ENCODE data around the gene PIAS4.

The PIAS4 gene

DNA sequence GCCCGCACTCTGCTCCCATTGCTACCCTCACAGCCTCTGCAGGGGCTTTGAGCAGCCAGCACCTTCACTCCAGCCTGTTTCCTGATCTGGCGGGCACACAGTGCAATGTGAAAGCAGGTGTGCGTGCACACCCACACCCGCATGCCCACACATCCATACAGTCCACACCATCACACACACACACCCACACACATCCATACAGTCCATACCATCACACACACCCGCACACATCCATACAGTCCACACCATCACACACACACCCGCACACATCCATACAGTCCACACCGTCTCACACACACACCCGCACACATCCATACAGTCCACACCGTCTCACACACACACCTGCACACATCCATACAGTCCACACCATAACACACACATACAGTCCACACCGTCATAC, 28.0 kb downstream of the PIAS4 start:
- TF ChIP-seq CTCF (conservative IDR thresholded peaks at IDR 0.05; ENCODE audit: low read depth, low read length): no peak
- no peak for DNase-seq (ENCODE audit: low read depth)
- no peak overlapping the region for H3K4me3 ChIP-seq (ENCODE audit: low read length)

DNA sequence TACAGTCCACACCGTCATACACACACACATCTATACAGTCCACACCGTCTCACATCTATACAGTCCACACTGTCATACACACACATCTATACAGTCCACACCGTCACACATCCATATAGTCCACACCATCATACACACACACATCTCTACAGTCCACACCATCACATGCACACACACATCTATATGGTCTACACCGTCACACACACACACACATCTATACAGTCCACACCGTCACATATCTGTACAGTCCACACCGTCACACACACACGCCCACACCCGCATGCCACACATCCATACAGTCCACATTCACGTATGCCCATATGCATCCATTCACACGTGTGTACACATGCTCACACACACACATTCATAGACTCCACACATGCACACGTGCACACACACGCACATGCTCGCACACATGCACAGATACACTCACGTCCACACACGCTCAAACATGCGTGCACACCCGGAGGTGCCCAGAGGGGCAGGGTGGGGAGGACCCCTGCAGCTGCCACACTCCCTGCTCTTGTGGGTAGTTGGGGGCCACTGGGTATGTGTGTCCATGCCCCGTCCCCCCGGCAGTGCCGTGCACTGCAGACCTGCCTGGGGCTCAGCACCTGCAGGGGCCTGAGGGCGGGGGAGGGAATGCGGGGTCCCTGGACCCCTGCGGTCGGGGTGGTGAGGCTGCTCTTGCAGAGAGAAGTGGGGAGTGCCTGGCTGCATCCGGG, 29.2 kb downstream of the PIAS4 start:
- DNase-seq (ENCODE audit: low read depth): no peak
- TF ChIP-seq CTCF (conservative IDR thresholded peaks at IDR 0.05; ENCODE audit: low read depth, low read length): no peak
- H3K4me3 ChIP-seq (ENCODE audit: low read length): no peak overlapping the region

DNA sequence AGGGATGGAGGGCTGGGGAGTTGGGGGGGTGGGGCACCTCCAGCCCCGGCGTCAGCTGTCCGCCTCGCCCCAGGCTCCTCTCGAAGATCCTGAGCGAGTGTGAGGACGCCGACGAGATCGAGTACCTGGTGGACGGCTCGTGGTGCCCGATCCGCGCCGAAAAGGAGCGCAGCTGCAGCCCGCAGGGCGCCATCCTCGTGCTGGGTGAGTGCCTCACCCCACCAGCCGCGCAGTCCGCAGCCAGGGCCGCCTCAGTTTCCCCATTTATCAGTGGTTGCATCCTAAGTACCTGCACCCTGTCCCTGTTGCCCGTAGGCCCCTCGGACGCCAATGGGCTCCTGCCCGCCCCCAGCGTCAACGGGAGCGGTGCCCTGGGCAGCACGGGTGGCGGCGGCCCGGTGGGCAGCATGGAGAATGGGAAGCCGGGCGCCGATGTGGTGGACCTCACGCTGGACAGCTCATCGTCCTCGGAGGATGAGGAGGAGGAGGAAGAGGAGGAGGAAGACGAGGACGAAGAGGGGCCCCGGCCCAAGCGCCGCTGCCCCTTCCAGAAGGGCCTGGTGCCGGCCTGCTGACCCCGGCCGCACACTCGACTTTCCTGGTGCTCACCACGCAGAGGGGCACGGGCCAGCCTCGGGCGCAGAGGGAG, 29.9 kb downstream of the PIAS4 start:
- no peak overlapping the region for H3K4me3 ChIP-seq (ENCODE audit: low read length)
- no peak for TF ChIP-seq CTCF (conservative IDR thresholded peaks at IDR 0.05; ENCODE audit: low read depth, low read length)

GRCh38 chr19:4038057-4038456, 30.5 kb downstream of the PIAS4 start:
- TF ChIP-seq CTCF (conservative IDR thresholded peaks at IDR 0.05; ENCODE audit: low read depth, low read length): no peak
- H3K4me3 ChIP-seq (ENCODE audit: low read length): no peak overlapping the region
- DNase-seq (ENCODE audit: low read depth): no peak

More for the DNA sequence above, 29.9 kb downstream of the PIAS4 start:
- no peak for DNase-seq (ENCODE audit: low read depth)

DNA sequence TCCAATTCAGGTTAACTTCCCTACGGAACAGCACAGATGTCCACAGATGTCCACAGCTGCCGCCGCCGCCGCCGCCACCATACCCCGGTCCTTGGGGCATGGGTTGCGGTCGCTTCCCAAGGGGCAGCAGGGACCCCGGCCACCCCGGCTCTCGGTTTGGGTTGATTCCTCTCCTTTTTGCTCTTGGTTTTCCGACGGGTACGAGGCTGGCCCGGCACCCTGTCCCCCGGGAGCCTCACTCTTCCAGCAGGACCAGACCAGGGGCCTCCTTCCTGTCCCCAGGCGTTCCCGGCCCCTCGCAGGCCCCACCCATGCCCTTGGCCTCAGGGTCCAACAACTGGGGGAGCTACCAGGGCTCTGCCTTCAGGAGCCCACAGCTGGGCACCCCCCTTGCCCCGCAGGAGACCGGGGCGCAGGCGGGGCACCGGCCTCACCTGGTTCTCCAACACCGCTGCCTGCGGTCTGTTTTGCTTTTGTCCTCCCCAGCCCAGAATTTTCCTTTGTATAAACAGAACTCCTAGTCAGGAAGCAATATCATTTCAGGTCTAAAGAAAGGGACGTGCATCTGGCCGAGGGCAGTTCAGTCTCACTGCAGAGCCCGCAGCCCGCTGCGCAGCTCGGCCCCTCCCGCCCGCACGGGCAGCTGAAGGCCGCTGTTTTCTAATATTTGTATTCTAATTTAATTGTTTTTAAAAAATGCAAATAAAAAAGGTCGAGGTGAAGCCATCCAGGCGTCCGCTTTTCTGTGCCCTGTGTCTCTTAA, 31.3 kb downstream of the PIAS4 start:
- no peak for DNase-seq (ENCODE audit: low read depth)
- TF ChIP-seq CTCF (conservative IDR thresholded peaks at IDR 0.05; ENCODE audit: low read depth, low read length): no peak
- no peak overlapping the region for H3K4me3 ChIP-seq (ENCODE audit: low read length)

GRCh38 chr19:4042064-4042730, 34.7 kb downstream of the PIAS4 start:
- DNase-seq (ENCODE audit: low read depth): no peak
- no peak for TF ChIP-seq CTCF (conservative IDR thresholded peaks at IDR 0.05; ENCODE audit: low read depth, low read length)
- H3K4me3 ChIP-seq (ENCODE audit: low read length): no peak overlapping the region

Data from retinal pigment epithelial cell (primary cell).